Breast epithelium (tissue), 4 donors: Measurements from ENCODE around the gene NR5A1. TPM values are rescaled to one million over a fixed set of nuclear protein-coding genes. Genes with fewer than 3 reads are reported as not detected.

ENCODE experiments used
- DNase-seq, 2 donors: peaks; one replicate each; pipeline ENCODE4 v3.0.0-alpha.2; 2019; ENCODE audit warnings: low spot score in 2 of 2
- H3K27ac ChIP-seq, 2 donors: fragments of 200-600 bp; sonication (generic) in 1 of 2; one replicate each; pipeline ENCODE4 v1.5.1; 2016 to 2019; ENCODE audit warnings: mild to moderate bottlenecking in 1 of 2
- H3K27me3 ChIP-seq, 2 donors: fragments of 200-600 bp; sonication (generic) in 1 of 2; one replicate each; pipeline versions ENCODE4 v1.5.1 to v1.6.0; 2017 to 2019; ENCODE audit warnings: control low read depth in 1 of 2, mild to moderate bottlenecking in 1 of 2
- H3K36me3 ChIP-seq: fragments of 200-600 bp; one replicate; pipeline ENCODE4 v1.5.1; 2019
- H3K4me1 ChIP-seq, 2 donors: fragments of 200-600 bp; sonication (generic); one replicate each; pipeline ENCODE4 v1.5.1; 2016 to 2019; ENCODE audit warnings: control low read depth in 1 of 2
- H3K4me3 ChIP-seq, 3 donors: fragments of 200-600 bp; sonication (generic); 1 replicate in 2 of 3; 2 replicates in 1 of 3; pipeline ENCODE4 v1.5.1; 2016 to 2019; ENCODE audit warnings: mild to moderate bottlenecking in 3 of 3, moderate library complexity in 2 of 3
- H3K9me3 ChIP-seq, 2 donors: fragments of 200-600 bp; sonication (generic) in 1 of 2; one replicate each; pipeline ENCODE4 v1.5.1; 2016 to 2019; ENCODE audit warnings: control low read depth in 1 of 2
- CTCF ChIP-seq, 3 donors: fragments of 450-650 bp; IDR thresholded peaks; one replicate each; pipeline ENCODE4 v1.5.1; 2016 to 2017; ENCODE audit warnings: antibody characterized with exemption in 3 of 3, mild to moderate bottlenecking in 3 of 3, moderate library complexity in 3 of 3
- POLR2A ChIP-seq: fragments of 450-650 bp; IDR thresholded peaks from one replicate; pipeline ENCODE4 v1.6.1; 2016; ENCODE audit warnings: antibody characterized with exemption, mild to moderate bottlenecking, moderate library complexity
- POLR2AphosphoS5 ChIP-seq, 3 donors: sonication (generic); formaldehyde crosslinking; IDR thresholded peaks; one replicate each; pipeline ENCODE4 v1.6.1; 2017; ENCODE audit warnings: antibody characterized with exemption in 3 of 3
- intact Hi-C: fragments of 100-400 bp; cut with DNase I; formaldehyde crosslinking; loops from one replicate; pipeline ENCODE4 v1.15.1; 2023; ENCODE audit warnings: low total_unique reads
- total RNA-seq, 3 donors: library from RNA; depleted of rRNA; stranded (reverse); fragments of >200 nt; gene quantifications; one replicate each; pipeline ENCODE4 v1.1.0, GENCODE V29; 2016

The NR5A1 gene
- total RNA-seq, 3 donors from 2014 or later: not detected

GRCh38 chr9:124450931-124451661 is 56.1 kb downstream of the NR5A1 start:
- Histone ChIP-seq H3K9me3 (no peaks in the 10 kb centered on the region), H3K27ac (peak overlapping the region; percentile 55 to 62), H3K27me3 (peaks cover 0 to 48% of the 10 kb centered on the region in 2 donors), H3K36me3 (no peaks in the 10 kb centered on the region), H3K4me1 (no peaks in the 10 kb centered on the region), H3K4me3 (peak overlapping the region in 2 of 3 donors; percentile 48 to 62)
- TF ChIP-seq POLR2A: no peak
- no peak for TF ChIP-seq CTCF (IDR thresholded peaks at IDR 0.05)
- TF ChIP-seq POLR2AphosphoS5 (IDR thresholded peaks at IDR 0.05): no peak
- intact Hi-C loops: no loop called here
- no peak for DNase-seq

- no peaks in the 10 kb centered on the region for H3K36me3 ChIP-seq
- no peaks in the 10 kb centered on the region for H3K9me3 ChIP-seq
- H3K27ac ChIP-seq: peak within 1 kb of the TSS; percentile 55 to 62
- peaks cover 0 to 48% of the 10 kb centered on the region in 2 donors for H3K27me3 ChIP-seq
- TF ChIP-seq POLR2AphosphoS5 (IDR thresholded peaks at IDR 0.05) (no peak), POLR2A (no peak), CTCF (IDR thresholded peaks at IDR 0.05) (no peak)
- intact Hi-C loops: no loop called here
- DNase-seq: peak; percentile 53
- peak within 1 kb of the TSS in 2 of 3 donors; percentile 48 to 62 for H3K4me3 ChIP-seq
- no peaks in the 10 kb centered on the region for H3K4me1 ChIP-seq
Measured at GRCh38 chr9:124450241-124450924, 56.8 kb downstream of the NR5A1 start, which contains the start of gene ADGRD2. ADGRD2 (plus strand) TSS chr9:124450451; CDS start chr9:124451667, 1,216 bp downstream.

GRCh38 chr9:124449381-124450151 is 57.6 kb downstream of the NR5A1 start:
- Histone ChIP-seq H3K4me3 (no peak overlapping the region), H3K27ac (peak overlapping the region; percentile 55 to 62), H3K36me3 (no peaks in the 10 kb centered on the region), H3K27me3 (peaks cover 0 to 48% of the 10 kb centered on the region in 2 donors), H3K9me3 (no peaks in the 10 kb centered on the region), H3K4me1 (no peaks in the 10 kb centered on the region)
- intact Hi-C loops: no loop called here
- peak in 1 of 2 donors; percentile 25 for DNase-seq
- TF ChIP-seq CTCF (IDR thresholded peaks at IDR 0.05) (no peak), POLR2AphosphoS5 (IDR thresholded peaks at IDR 0.05) (no peak), POLR2A (no peak)

- H3K27ac ChIP-seq: peak overlapping the region; percentile 44 to 67
- H3K27me3 ChIP-seq: peaks cover 0 to 33% of the 10 kb centered on the region in 2 donors
- peak in 1 of 2 donors; percentile 47 for DNase-seq
- H3K4me1 ChIP-seq: no peaks in the 10 kb centered on the region
- no peaks in the 10 kb centered on the region for H3K36me3 ChIP-seq
- TF ChIP-seq POLR2AphosphoS5 (IDR thresholded peaks at IDR 0.05) (no peak), POLR2A (no peak), CTCF (IDR thresholded peaks at IDR 0.05) (no peak)
- no peaks in the 10 kb centered on the region for H3K9me3 ChIP-seq
- no peak overlapping the region for H3K4me3 ChIP-seq
- intact Hi-C loops: no loop called here
Measured at GRCh38 chr9:124448019-124448418, 59.2 kb downstream of the NR5A1 start.
